Mesendoderm (in vitro differentiated cells): ENCODE measurements around the gene SLC22A3.

Experiments
- DNase-seq: peaks from one replicate; pipeline ENCODE4 v3.0.0; 2013
- H2AK5ac ChIP-seq: 2 replicates; pipeline ENCODE4 v1.6.1; 2013; ENCODE audit warnings: low read length, inconsistent platforms
- H2BK120ac ChIP-seq: 2 replicates; pipeline ENCODE4 v1.6.1; 2013; ENCODE audit warnings: low read depth, mild to moderate bottlenecking, low read length, moderate library complexity, mixed read lengths
- H2BK15ac ChIP-seq: replicated peaks from 2 replicates; pipeline ENCODE4 v1.6.1; 2013; ENCODE audit warnings: low read depth, mild to moderate bottlenecking, moderate library complexity
- H2BK5ac ChIP-seq: 2 replicates; pipeline ENCODE4 v1.6.1; 2013; ENCODE audit warnings: low read length, inconsistent platforms
- H3K18ac ChIP-seq: 2 replicates; pipeline ENCODE4 v1.6.1; 2013; ENCODE audit warnings: mild to moderate bottlenecking, low read length, mixed read lengths
- H3K23ac ChIP-seq: one replicate; pipeline ENCODE4 v1.6.1; 2013; ENCODE audit warnings: low read length
- H3K27ac ChIP-seq: 2 replicates; pipeline ENCODE4 v1.5.1; 2013; ENCODE audit warnings: low read depth, mild to moderate bottlenecking, inconsistent platforms, low read length, moderate library complexity
- H3K27me3 ChIP-seq: 2 replicates; pipeline ENCODE4 v1.6.1; 2013; ENCODE audit warnings: low read length, control low read depth, mild to moderate bottlenecking, inconsistent platforms; ENCODE audit not compliant: insufficient read depth, poor library complexity
- H3K36me3 ChIP-seq: 2 replicates; pipeline ENCODE4 v1.6.1; 2013; ENCODE audit warnings: low read length, inconsistent platforms; ENCODE audit not compliant: control insufficient read depth, insufficient read depth
- H3K4ac ChIP-seq: one replicate; pipeline ENCODE4 v1.6.1; 2013; ENCODE audit warnings: low read depth, mild to moderate bottlenecking, low read length, moderate library complexity
- H3K4me1 ChIP-seq: 2 replicates; pipeline ENCODE4 v1.6.1; 2013; ENCODE audit warnings: low read depth, low read length, inconsistent platforms; ENCODE audit not compliant: control insufficient read depth
- H3K4me2 ChIP-seq: 2 replicates; pipeline ENCODE4 v1.6.1; 2013; ENCODE audit warnings: low read length
- H3K4me3 ChIP-seq: 2 replicates; pipeline ENCODE4 v1.5.1; 2013; ENCODE audit warnings: mild to moderate bottlenecking, low read length
- H3K56ac ChIP-seq: one replicate; pipeline ENCODE4 v1.6.1; 2013; ENCODE audit warnings: low read length
- H3K79me1 ChIP-seq: 2 replicates; pipeline ENCODE4 v1.6.1; 2013; ENCODE audit warnings: low read length, inconsistent platforms
- H3K79me2 ChIP-seq: 2 replicates; pipeline ENCODE4 v1.6.1; 2013; ENCODE audit warnings: mild to moderate bottlenecking, low read length; ENCODE audit not compliant: control insufficient read depth, insufficient read depth
- H3K9ac ChIP-seq: 2 replicates; pipeline ENCODE4 v1.6.1; 2013; ENCODE audit warnings: low read length, inconsistent platforms
- H4K5ac ChIP-seq: one replicate; pipeline ENCODE4 v1.6.1; 2013; ENCODE audit warnings: low read length
- H4K8ac ChIP-seq: one replicate; pipeline ENCODE4 v1.6.1; 2013; ENCODE audit warnings: low read depth, mild to moderate bottlenecking, control low read depth, low read length, moderate library complexity
- WGBS: extraction: QIAGEN DNeasy Blood & Tissue Kit; methylation state at CpG from one replicate; pipeline ENCODE4 v1.1.7; 2013; ENCODE audit warnings: low lambda C conversion rate, missing lambda C conversion rate; ENCODE audit not compliant: insufficient coverage; ENCODE audit errors: extremely low coverage; 5-methylcytosine and 5-hydroxymethylcytosine counted together

Gene SLC22A3

GRCh38 chr6:160376445-160376844 is 28.3 kb downstream of the SLC22A3 start:
- no CpG with 5 or more reads among the region's 2 CpGs for WGBS

DNA sequence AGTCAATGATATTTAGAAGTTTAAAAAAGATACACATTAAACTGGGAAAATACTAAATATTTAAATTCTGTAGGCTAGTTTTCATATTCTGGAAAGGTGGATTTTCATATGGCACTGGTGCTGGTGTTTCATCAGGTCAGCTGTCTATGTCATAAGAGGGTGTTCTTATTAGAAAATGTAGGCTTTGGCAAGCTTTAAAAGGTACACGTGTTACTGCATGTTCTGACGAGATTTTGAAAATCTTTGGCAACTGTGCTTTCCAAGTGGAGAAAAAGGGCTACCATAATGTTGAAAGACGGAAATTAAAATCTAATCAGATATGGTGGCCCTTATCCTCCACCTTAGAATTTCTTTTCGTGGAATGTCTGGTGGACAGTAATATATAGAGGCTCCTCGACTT is 30.0 kb downstream of the SLC22A3 start:
- Histone ChIP-seq H3K4me3 (no peak overlapping the region), H3K79me2 (no peaks in the 10 kb centered on the region), H3K4ac (no peak overlapping the region), H4K8ac (no peak overlapping the region), H2BK5ac (no peak overlapping the region), H3K56ac (no peak overlapping the region), H2BK15ac (no peak overlapping the region), H3K18ac (no peak overlapping the region), H3K9ac (no peak overlapping the region), H3K79me1 (no peaks in the 10 kb centered on the region), H2AK5ac (no peak overlapping the region), H3K36me3 (no peaks in the 10 kb centered on the region), H3K4me1 (no peaks in the 10 kb centered on the region), H3K27me3 (no peaks in the 10 kb centered on the region), H2BK120ac (no peak overlapping the region), H4K5ac (no peak overlapping the region), H3K23ac (no peak overlapping the region), H3K4me2 (no peak overlapping the region), H3K27ac (no peak overlapping the region)
- WGBS: no CpG with 5 or more reads among the region's 5 CpGs
- DNase-seq: no peak

More at GRCh38 chr6:160376445-160376844, 28.3 kb downstream of the SLC22A3 start:
- Histone ChIP-seq H3K4me3 (no peak overlapping the region), H3K4me1 (no peaks in the 10 kb centered on the region), H3K4me2 (no peak overlapping the region), H2BK15ac (no peak overlapping the region), H2BK5ac (no peak overlapping the region), H3K56ac (no peak overlapping the region), H2AK5ac (no peak overlapping the region), H2BK120ac (no peak overlapping the region), H3K27me3 (no peaks in the 10 kb centered on the region), H3K79me1 (no peaks in the 10 kb centered on the region), H4K8ac (no peak overlapping the region), H3K4ac (no peak overlapping the region), H3K79me2 (no peaks in the 10 kb centered on the region), H3K23ac (no peak overlapping the region), H4K5ac (no peak overlapping the region), H3K36me3 (no peaks in the 10 kb centered on the region), H3K27ac (no peak overlapping the region), H3K9ac (no peak overlapping the region), H3K18ac (no peak overlapping the region)
- no peak for DNase-seq

GRCh38 chr6:160378882-160379281 is 30.7 kb downstream of the SLC22A3 start:
- Histone ChIP-seq H2BK5ac (no peak overlapping the region), H3K23ac (no peak overlapping the region), H2AK5ac (no peak overlapping the region), H3K9ac (no peak overlapping the region), H3K27ac (no peak overlapping the region), H2BK120ac (no peak overlapping the region), H3K18ac (no peak overlapping the region), H3K4me2 (no peak overlapping the region), H3K4me3 (no peak overlapping the region), H3K79me1 (no peaks in the 10 kb centered on the region), H3K36me3 (no peaks in the 10 kb centered on the region), H3K4me1 (no peaks in the 10 kb centered on the region), H3K4ac (no peak overlapping the region), H2BK15ac (no peak overlapping the region), H3K56ac (no peak overlapping the region), H4K8ac (no peak overlapping the region), H4K5ac (no peak overlapping the region), H3K79me2 (no peaks in the 10 kb centered on the region), H3K27me3 (no peaks in the 10 kb centered on the region)
- WGBS: no CpG with 5 or more reads among the region's 4 CpGs
- DNase-seq: no peak

GRCh38 chr6:160379466-160379865 is 31.3 kb downstream of the SLC22A3 start:
- Histone ChIP-seq H3K36me3 (no peaks in the 10 kb centered on the region), H2AK5ac (no peak overlapping the region), H4K5ac (no peak overlapping the region), H3K9ac (no peak overlapping the region), H2BK120ac (no peak overlapping the region), H3K4me1 (no peaks in the 10 kb centered on the region), H3K23ac (no peak overlapping the region), H3K18ac (no peak overlapping the region), H3K4me3 (no peak overlapping the region), H3K56ac (no peak overlapping the region), H3K4ac (no peak overlapping the region), H3K27ac (no peak overlapping the region), H3K4me2 (no peak overlapping the region), H4K8ac (no peak overlapping the region), H3K79me1 (no peaks in the 10 kb centered on the region), H3K27me3 (no peaks in the 10 kb centered on the region), H3K79me2 (no peaks in the 10 kb centered on the region), H2BK15ac (no peak overlapping the region), H2BK5ac (no peak overlapping the region)
- DNase-seq: no peak

DNA sequence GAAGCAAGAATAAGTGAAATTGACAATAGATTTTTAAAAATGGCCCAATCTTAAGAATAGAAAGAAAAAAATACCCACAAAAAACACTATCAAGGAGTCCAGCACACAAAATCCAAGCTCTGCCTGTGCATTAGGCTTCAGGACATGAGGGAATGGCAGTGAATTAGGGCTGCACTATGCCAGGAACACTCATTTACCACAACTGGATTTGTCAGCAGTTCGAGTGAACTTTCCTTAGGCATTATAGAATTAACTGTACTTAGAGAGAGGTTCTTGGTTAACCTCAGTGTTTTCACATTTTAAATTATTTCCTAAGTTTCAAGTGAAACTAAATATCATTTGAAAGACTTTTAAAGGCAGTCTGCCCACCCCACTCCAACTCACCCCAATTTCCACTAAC is 34.8 kb downstream of the SLC22A3 start:
- DNase-seq: no peak
- Histone ChIP-seq H2BK5ac (no peak overlapping the region), H3K27ac (no peak overlapping the region), H3K18ac (no peak overlapping the region), H2BK120ac (no peak overlapping the region), H3K4me2 (no peak overlapping the region), H3K9ac (no peak overlapping the region), H3K79me1 (no peaks in the 10 kb centered on the region), H3K4me1 (no peaks in the 10 kb centered on the region), H3K4me3 (no peak overlapping the region), H3K56ac (no peak overlapping the region), H3K36me3 (no peaks in the 10 kb centered on the region), H3K79me2 (no peaks in the 10 kb centered on the region), H3K27me3 (no peaks in the 10 kb centered on the region), H3K23ac (no peak overlapping the region), H4K8ac (no peak overlapping the region), H2BK15ac (no peak overlapping the region), H3K4ac (no peak overlapping the region), H2AK5ac (no peak overlapping the region), H4K5ac (no peak overlapping the region)
- no CpG with 5 or more reads among the region's 1 CpG for WGBS

GRCh38 chr6:160386869-160387530 is 38.8 kb downstream of the SLC22A3 start:
- Histone ChIP-seq H4K8ac (no peak overlapping the region), H3K4me2 (no peak overlapping the region), H3K27me3 (no peaks in the 10 kb centered on the region), H3K56ac (no peak overlapping the region), H3K9ac (no peak overlapping the region), H3K36me3 (no peaks in the 10 kb centered on the region), H2BK5ac (no peak overlapping the region), H3K23ac (no peak overlapping the region), H4K5ac (no peak overlapping the region), H2BK15ac (no peak overlapping the region), H3K27ac (no peak overlapping the region), H3K18ac (no peak overlapping the region), H3K4me1 (no peaks in the 10 kb centered on the region), H2BK120ac (no peak overlapping the region), H3K79me1 (no peaks in the 10 kb centered on the region), H3K79me2 (no peaks in the 10 kb centered on the region), H3K4me3 (no peak overlapping the region), H2AK5ac (no peak overlapping the region), H3K4ac (no peak overlapping the region)
- peak; percentile 51 for DNase-seq
- no CpG with 5 or more reads among the region's 5 CpGs for WGBS
